Measurements from ENCODE around the gene ZDHHC14.

GRCh38 chr6:157640746-157641451, 259.9 kb downstream of the ZDHHC14 start:
- TF ChIP-seq GABPA (IDR thresholded peaks at IDR 0.05; ENCODE audit: low read depth) (no peak), CTCF (IDR thresholded peaks at IDR 0.05; ENCODE audit: insufficient read depth, low read length) (no peak), REST (IDR thresholded peaks at IDR 0.05; ENCODE audit: insufficient replicate concordance, low read depth) (no peak), SPI1 (IDR thresholded peaks at IDR 0.05; ENCODE audit: borderline replicate concordance, low read depth) (no peak), POLR2AphosphoS5 (IDR thresholded peaks at IDR 0.05; ENCODE audit: low read depth) (no peak)
